Fibroblast of lung (primary cell): Measurements from ENCODE around the gene C22orf31. TPM values are rescaled to one million over a fixed set of nuclear protein-coding genes. Genes with fewer than 3 reads are reported as not detected.
"Not testable (repeated sequence)": the region's sequence is repeated elsewhere in the genome, so short reads cannot be mapped to it uniquely, and the experiment has no call there.

ENCODE experiments used
- DNase-seq, 2 donors: peaks; one replicate each; pipeline versions ENCODE4 v3.0.0 to v3.0.0-alpha.2; 2010; ENCODE audit warnings: low read depth in 2 of 2
- H2AFZ ChIP-seq: 2 replicates; pipeline ENCODE4 v1.5.1; 2012; ENCODE audit warnings: low read length, control low read depth, inconsistent platforms
- H3K27ac ChIP-seq: 2 replicates; pipeline ENCODE4 v1.5.1; 2011; ENCODE audit warnings: low read length, control low read depth; ENCODE audit not compliant: insufficient read depth
- H3K27me3 ChIP-seq: 2 replicates; pipeline ENCODE4 v1.5.1; 2011; ENCODE audit warnings: mild to moderate bottlenecking, low read length; ENCODE audit not compliant: control insufficient read depth, insufficient read depth
- H3K36me3 ChIP-seq: 2 replicates; pipeline ENCODE4 v1.5.1; 2011; ENCODE audit warnings: low read length; ENCODE audit not compliant: control insufficient read depth, insufficient read depth
- H3K4me1 ChIP-seq: 2 replicates; pipeline ENCODE4 v1.5.1; 2011; ENCODE audit warnings: low read length; ENCODE audit not compliant: control insufficient read depth, insufficient read depth; ENCODE audit errors: extremely low read depth
- H3K4me2 ChIP-seq: 2 replicates; pipeline ENCODE4 v1.5.1; 2011; ENCODE audit warnings: low read length, control low read depth; ENCODE audit not compliant: insufficient read depth; ENCODE audit errors: extremely low read depth
- H3K4me3 ChIP-seq, 4 experiments: fragments of 200-600 bp in 1 of 4; sonication (generic) in 1 of 4; replicated peaks in 1 of 4; 2 replicates each; pipeline ENCODE4 v1.5.1; 2011 to 2016; ENCODE audit warnings: low read length in 4 of 4, low read depth in 3 of 4, mild to moderate bottlenecking in 3 of 4, control low read depth in 2 of 4, inconsistent platforms in 1 of 4, mixed read lengths in 1 of 4; ENCODE audit not compliant: insufficient read depth in 1 of 4; ENCODE audit errors: control extremely low read depth in 1 of 4
- H3K79me2 ChIP-seq: 2 replicates; pipeline ENCODE4 v1.5.1; 2012; ENCODE audit warnings: mild to moderate bottlenecking, low read length, inconsistent platforms; ENCODE audit not compliant: control insufficient read depth, insufficient read depth
- H3K9ac ChIP-seq: 2 replicates; pipeline ENCODE4 v1.5.1; 2011; ENCODE audit warnings: mild to moderate bottlenecking, low read length, control low read depth; ENCODE audit not compliant: insufficient read depth
- H3K9me3 ChIP-seq: 2 replicates; pipeline ENCODE4 v1.5.1; 2012; ENCODE audit warnings: low read depth, low read length; ENCODE audit not compliant: control insufficient read depth, insufficient read depth
- H4K20me1 ChIP-seq: 2 replicates; pipeline ENCODE4 v1.5.1; 2011; ENCODE audit warnings: low read length; ENCODE audit not compliant: control insufficient read depth, insufficient read depth; ENCODE audit errors: extremely low read depth
- EZH2 ChIP-seq: IDR thresholded peaks from 2 replicates; pipeline ENCODE4 v1.5.1; 2012; ENCODE audit warnings: low read length, control low read depth, mild to moderate bottlenecking; ENCODE audit errors: missing control alignments
- polyA plus RNA-seq, 2 donors: library from polyadenylated mRNA; depleted of rRNA in 1 of 2; stranded (reverse) in 1 of 2; unstranded in 1 of 2; fragments of >200 nt; gene quantifications; 2 replicates each; pipeline ENCODE4 v1.2.1, GENCODE V29; 2011 to 2012; ENCODE audit warnings: missing spikeins in 1 of 2
- total RNA-seq: library from RNA; depleted of rRNA; stranded (reverse); fragments of >200 nt; gene quantifications from 2 replicates; pipeline ENCODE4 v1.2.1, GENCODE V29; 2014
- TF ChIP-seq, protein P1 (sequence below), 2 donors: IDR thresholded peaks in 1 of 2; conservative IDR thresholded peaks in 1 of 2; 1 replicate in 1 of 2; 2 replicates in 1 of 2; pipeline ENCODE4 v1.5.1; 2011 to 2012; ENCODE audit warnings: low read length in 2 of 2, control low read depth in 1 of 2, inconsistent platforms in 1 of 2, low read depth in 1 of 2, mild to moderate bottlenecking in 1 of 2

Gene C22orf31
- total and polyA plus RNA-seq, 2 donors (not counting 1 experiment from before 2014, with no cell fraction given), result 0.17 TPM; not detected in 1

DNA sequence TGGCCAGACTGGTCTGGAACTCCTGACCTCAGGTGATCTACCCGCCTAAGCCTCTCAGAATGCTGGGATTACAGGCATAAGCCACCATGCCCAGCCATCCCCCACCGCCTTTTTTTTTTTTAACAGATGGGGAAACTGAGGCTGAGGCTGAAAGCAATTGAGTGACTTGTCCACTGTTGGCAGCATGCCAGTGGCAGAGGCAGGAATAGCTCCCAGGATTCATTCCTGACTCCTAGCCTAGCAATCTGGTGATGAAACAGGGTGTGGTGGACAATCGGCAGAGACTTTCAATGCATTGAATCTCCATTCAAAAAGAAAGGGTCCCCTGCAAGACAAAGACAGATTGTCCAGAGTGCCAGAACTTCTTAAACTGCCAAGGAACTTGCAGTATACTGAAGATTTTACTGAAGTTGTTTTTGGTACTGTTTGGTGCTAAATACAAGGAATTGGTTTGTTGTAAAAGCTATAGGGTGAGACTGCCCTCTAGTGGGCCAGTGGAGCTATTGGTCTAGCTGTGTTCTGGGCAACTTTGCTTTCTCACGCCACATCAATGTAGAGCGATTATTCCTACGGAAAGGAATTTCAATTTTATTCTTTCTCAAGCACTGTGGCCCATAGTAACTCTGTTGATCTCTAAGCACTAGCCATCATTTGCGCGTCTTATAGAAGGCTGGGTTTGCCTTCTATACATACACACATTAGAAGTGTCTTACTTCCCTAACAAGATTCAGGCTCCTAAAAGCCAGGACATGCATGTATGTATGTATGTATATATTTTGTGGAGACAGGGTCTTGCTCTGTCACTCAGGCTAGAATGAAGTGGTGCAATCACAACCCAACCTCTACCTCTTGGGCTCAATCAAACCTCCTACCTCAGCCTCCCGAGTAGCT lies 21.0 kb downstream of the C22orf31 start:
- TF ChIP-seq, protein P1, sequence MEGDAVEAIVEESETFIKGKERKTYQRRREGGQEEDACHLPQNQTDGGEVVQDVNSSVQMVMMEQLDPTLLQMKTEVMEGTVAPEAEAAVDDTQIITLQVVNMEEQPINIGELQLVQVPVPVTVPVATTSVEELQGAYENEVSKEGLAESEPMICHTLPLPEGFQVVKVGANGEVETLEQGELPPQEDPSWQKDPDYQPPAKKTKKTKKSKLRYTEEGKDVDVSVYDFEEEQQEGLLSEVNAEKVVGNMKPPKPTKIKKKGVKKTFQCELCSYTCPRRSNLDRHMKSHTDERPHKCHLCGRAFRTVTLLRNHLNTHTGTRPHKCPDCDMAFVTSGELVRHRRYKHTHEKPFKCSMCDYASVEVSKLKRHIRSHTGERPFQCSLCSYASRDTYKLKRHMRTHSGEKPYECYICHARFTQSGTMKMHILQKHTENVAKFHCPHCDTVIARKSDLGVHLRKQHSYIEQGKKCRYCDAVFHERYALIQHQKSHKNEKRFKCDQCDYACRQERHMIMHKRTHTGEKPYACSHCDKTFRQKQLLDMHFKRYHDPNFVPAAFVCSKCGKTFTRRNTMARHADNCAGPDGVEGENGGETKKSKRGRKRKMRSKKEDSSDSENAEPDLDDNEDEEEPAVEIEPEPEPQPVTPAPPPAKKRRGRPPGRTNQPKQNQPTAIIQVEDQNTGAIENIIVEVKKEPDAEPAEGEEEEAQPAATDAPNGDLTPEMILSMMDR (conservative IDR thresholded peaks at IDR 0.05 in 1 of 2, IDR thresholded peaks at IDR 0.05 in 1 of 2; ENCODE audit: low read depth in 1 of 2, low read length in 2 of 2), result peak; percentile 95 to 98
- no peak for TF ChIP-seq EZH2
- H3K4me3 ChIP-seq, result no peak overlapping the region
- peak; percentile 86 to 93 for DNase-seq
- peak overlapping the region; percentile 63 for H3K27ac ChIP-seq
- H3K79me2 ChIP-seq, result no peaks in the 10 kb centered on the region
- H3K36me3 ChIP-seq, result no peaks in the 10 kb centered on the region
- peak overlapping the region; percentile 63 for H3K4me2 ChIP-seq
- no peak overlapping the region for H3K9ac ChIP-seq
- H4K20me1 ChIP-seq, result no peaks in the 10 kb centered on the region
- H3K9me3 ChIP-seq, result no peaks in the 10 kb centered on the region
- peak overlapping the region; percentile 43 for H2AFZ ChIP-seq
- H3K27me3 ChIP-seq, result no peaks in the 10 kb centered on the region
- H3K4me1 ChIP-seq, result peaks cover 9% of the 10 kb centered on the region

DNA sequence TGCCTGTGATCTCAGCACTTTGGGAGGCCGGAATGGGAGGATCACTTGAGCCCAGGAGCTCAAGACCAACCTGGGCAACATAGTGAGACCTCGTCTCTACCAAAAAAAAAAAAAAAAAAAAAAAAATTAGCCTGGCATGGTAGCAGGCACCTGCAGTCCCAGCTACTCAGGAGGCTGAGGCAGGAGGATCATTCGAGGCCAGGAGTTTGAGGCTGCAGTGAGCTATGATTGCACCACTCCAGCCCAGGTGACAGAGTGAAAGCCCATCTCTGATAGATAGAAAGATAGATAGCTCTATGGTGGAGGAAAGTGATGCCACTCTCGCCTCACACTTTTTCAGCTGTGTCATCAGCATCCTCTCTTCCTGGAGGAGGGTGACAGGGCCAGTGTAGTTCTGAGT lies 21.9 kb downstream of the C22orf31 start:
- not testable (repeated sequence) for H3K4me2 ChIP-seq, H2AFZ ChIP-seq, H3K4me3 ChIP-seq, H3K9ac ChIP-seq, H3K27ac ChIP-seq, H3K79me2 ChIP-seq, DNase-seq, H3K27me3 ChIP-seq, H3K36me3 ChIP-seq, H3K4me1 ChIP-seq, H4K20me1 ChIP-seq, H3K9me3 ChIP-seq

DNA sequence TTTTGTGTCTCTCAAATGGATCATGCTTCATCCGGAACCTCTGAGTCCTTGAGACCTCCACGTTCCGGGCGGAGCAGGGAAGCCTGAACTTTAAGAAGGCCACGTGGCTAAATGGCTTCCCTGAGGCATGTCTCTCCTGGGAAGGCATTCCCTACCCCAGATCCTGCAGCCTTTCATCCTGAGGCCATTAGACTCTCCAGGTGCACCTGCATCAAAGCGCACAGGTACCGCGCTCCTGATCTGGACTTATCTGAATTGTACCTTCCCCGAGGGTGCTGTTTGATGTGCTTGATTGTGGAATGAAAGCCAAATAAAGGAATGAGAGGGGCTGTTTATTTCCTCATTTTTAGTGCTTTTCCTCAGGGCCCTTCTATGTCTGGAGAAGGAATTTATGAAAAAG lies 22.5 kb downstream of the C22orf31 start:
- Histone ChIP-seq H3K4me3 (no peak overlapping the region), H3K79me2 (no peaks in the 10 kb centered on the region), H3K27me3 (no peaks in the 10 kb centered on the region), H3K9me3 (no peaks in the 10 kb centered on the region), H3K4me2 (no peak overlapping the region), H3K36me3 (no peaks in the 10 kb centered on the region), H4K20me1 (no peaks in the 10 kb centered on the region), H3K9ac (no peak overlapping the region), H3K27ac (no peak overlapping the region), H3K4me1 (peaks cover 7% of the 10 kb centered on the region), H2AFZ (no peak overlapping the region)
- no peak for TF ChIP-seq EZH2
- TF ChIP-seq, protein P1 (conservative IDR thresholded peaks at IDR 0.05 in 1 of 2, IDR thresholded peaks at IDR 0.05 in 1 of 2; ENCODE audit: low read depth in 1 of 2, low read length in 2 of 2), result no peak
- DNase-seq, result no peak
